ENCODE results near the gene ETNK1.

Gene ETNK1

DNA sequence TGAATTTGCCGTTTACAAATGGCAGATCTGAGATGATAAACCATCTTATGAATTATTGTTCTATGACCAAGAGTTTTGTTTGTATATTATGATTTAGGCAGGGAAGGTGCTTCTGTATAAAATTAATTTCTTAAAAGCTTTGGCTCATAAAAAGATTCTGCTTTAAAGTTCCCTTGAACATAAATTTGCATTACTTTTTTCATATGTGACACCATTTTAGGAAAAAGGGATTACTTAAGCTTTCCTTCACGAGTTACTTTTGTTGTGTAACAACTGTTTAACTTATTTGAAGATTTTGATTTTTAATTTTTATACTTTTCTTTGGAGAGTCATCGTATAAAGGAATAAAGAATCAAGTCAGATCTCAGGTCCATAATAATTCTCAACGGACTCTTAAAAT, 3.3 kb downstream of the ETNK1 start:
- Histone ChIP-seq H3K9me3 (ENCODE audit: insufficient read depth, low read length) (no peaks in the 10 kb centered on the region), H3K4me3 (ENCODE audit: insufficient read depth, low read length, poor library complexity, severe bottlenecking) (peak overlapping the region; percentile 85)
- TF ChIP-seq CTCF (IDR thresholded peaks at IDR 0.05; ENCODE audit: insufficient read depth, low read length, poor library complexity, severe bottlenecking) (no peak), EZH2phosphoT487 (conservative IDR thresholded peaks at IDR 0.05; ENCODE audit: low read length) (no peak)

GRCh38 chr12:22631863-22632463, 7.0 kb downstream of the ETNK1 start:
- no peak for TF ChIP-seq EZH2phosphoT487 (conservative IDR thresholded peaks at IDR 0.05; ENCODE audit: low read length)
- TF ChIP-seq CTCF (IDR thresholded peaks at IDR 0.05; ENCODE audit: insufficient read depth, low read length, poor library complexity, severe bottlenecking) = peak; percentile 55
- Histone ChIP-seq H3K79me2 (ENCODE audit: insufficient read depth, low read length) (peaks cover 98% of the 10 kb centered on the region), H4K20me1 (ENCODE audit: low read depth, low read length) (peaks cover 64% of the 10 kb centered on the region)

More for the DNA sequence above, 3.3 kb downstream of the ETNK1 start:
- Histone ChIP-seq H4K20me1 (ENCODE audit: low read depth, low read length) (peaks cover 36% of the 10 kb centered on the region), H3K36me3 (ENCODE audit: low read length) (peaks cover 17% of the 10 kb centered on the region; the same call in 1 of the 2 replicates), H3F3A (ENCODE audit: insufficient read depth) (peaks cover 3% of the 10 kb centered on the region; the same call in 1 of the 2 replicates), H3K79me2 (ENCODE audit: insufficient read depth, low read length) (peaks cover 80% of the 10 kb centered on the region), H3K9ac (ENCODE audit: low read length) (peak overlapping the region; percentile 69), H3K27me3 (ENCODE audit: low read length) (no peaks in the 10 kb centered on the region), H3K9me2 (replicated peaks; ENCODE audit: insufficient read depth, low read length) (no peaks in the 10 kb centered on the region), H2AFZ (ENCODE audit: low read depth, low read length, severe bottlenecking) (no peak overlapping the region), H3K27ac (ENCODE audit: low read depth, low read length) (peak overlapping the region; percentile 3; the same call in 1 of the 2 replicates), H3K4me2 (ENCODE audit: low read depth, low read length, poor library complexity, severe bottlenecking) (peak overlapping the region; percentile 97)

DNA sequence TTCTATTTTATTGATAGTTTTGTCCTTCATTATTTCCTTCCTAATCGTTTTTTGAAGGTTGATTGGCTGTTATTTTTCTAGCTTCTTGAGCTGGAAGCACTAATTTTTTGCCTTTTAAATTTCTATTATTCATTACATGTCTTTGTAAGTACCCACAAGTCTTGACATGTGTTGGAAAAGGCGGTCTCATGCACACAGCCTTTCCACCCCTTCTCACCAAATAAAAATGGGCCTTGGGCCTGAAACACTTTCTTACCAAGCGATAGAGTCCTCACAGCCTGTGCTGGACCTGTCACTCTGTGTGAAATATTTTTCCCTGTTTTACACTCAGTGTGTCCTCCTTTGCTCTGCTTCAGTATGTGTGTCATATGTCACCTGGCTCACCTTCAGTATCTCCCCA, 9.9 kb downstream of the ETNK1 start:
- peaks cover 18% of the 10 kb centered on the region; the same call in 1 of the 2 replicates for H3K36me3 ChIP-seq (ENCODE audit: low read length)
- H4K20me1 ChIP-seq (ENCODE audit: low read depth, low read length) = peaks cover 50% of the 10 kb centered on the region
- H3K9me2 ChIP-seq (replicated peaks; ENCODE audit: insufficient read depth, low read length) = no peaks in the 10 kb centered on the region
- H2AFZ ChIP-seq (ENCODE audit: low read depth, low read length, severe bottlenecking) = no peak overlapping the region
- no peak overlapping the region for H3K27ac ChIP-seq (ENCODE audit: low read depth, low read length)
- peaks cover 98% of the 10 kb centered on the region for H3K79me2 ChIP-seq (ENCODE audit: insufficient read depth, low read length)
- H3F3A ChIP-seq (ENCODE audit: insufficient read depth) = peaks cover 3% of the 10 kb centered on the region; the same call in 1 of the 2 replicates
- TF ChIP-seq CTCF (IDR thresholded peaks at IDR 0.05; ENCODE audit: insufficient read depth, low read length, poor library complexity, severe bottlenecking) (no peak), EZH2phosphoT487 (conservative IDR thresholded peaks at IDR 0.05; ENCODE audit: low read length) (no peak)
- H3K4me3 ChIP-seq (ENCODE audit: insufficient read depth, low read length, poor library complexity, severe bottlenecking) = no peak overlapping the region
- no peaks in the 10 kb centered on the region for H3K27me3 ChIP-seq (ENCODE audit: low read length)
- no peak overlapping the region for H3K4me2 ChIP-seq (ENCODE audit: low read depth, low read length, poor library complexity, severe bottlenecking)
- no peaks in the 10 kb centered on the region for H3K9me3 ChIP-seq (ENCODE audit: insufficient read depth, low read length)
- H3K9ac ChIP-seq (ENCODE audit: low read length) = no peak overlapping the region

More at GRCh38 chr12:22631863-22632463, 7.0 kb downstream of the ETNK1 start:
- Histone ChIP-seq H3K4me3 (ENCODE audit: insufficient read depth, low read length, poor library complexity, severe bottlenecking) (no peak overlapping the region), H3K4me2 (ENCODE audit: low read depth, low read length, poor library complexity, severe bottlenecking) (no peak overlapping the region), H3K9me3 (ENCODE audit: insufficient read depth, low read length) (no peaks in the 10 kb centered on the region), H3F3A (ENCODE audit: insufficient read depth) (peaks cover 3% of the 10 kb centered on the region; the same call in 1 of the 2 replicates), H2AFZ (ENCODE audit: low read depth, low read length, severe bottlenecking) (no peak overlapping the region), H3K27me3 (ENCODE audit: low read length) (no peaks in the 10 kb centered on the region), H3K9ac (ENCODE audit: low read length) (no peak overlapping the region), H3K36me3 (ENCODE audit: low read length) (peaks cover 29% of the 10 kb centered on the region; the same call in 1 of the 2 replicates), H3K27ac (ENCODE audit: low read depth, low read length) (no peak overlapping the region), H3K9me2 (replicated peaks; ENCODE audit: insufficient read depth, low read length) (no peaks in the 10 kb centered on the region)
